ENCODE measurements around the gene PCED1A.

PCED1A gene

DNA sequence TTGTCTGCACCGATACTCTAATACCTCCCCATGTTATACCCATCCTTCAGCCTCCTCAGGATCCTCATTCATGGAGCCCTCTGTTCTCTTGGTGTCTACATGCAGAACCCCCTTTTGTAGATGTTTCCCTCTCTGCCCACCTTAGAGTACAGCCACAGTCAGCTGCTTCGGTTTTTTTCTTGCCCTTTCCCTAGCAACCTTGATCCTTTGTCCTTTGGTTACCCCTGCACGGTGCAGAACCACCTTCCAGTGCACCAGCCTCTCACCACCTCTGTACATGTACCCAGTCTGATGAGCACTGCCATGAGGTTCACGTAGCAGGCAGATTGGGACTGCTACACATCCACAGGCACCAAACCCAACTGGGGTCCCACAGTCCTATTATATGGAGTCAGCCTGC lies 7.3 kb upstream of the PCED1A start:
- H3K4me3 ChIP-seq = no peak overlapping the region
- no peak overlapping the region for H3K27ac ChIP-seq
- TF ChIP-seq, protein P1, sequence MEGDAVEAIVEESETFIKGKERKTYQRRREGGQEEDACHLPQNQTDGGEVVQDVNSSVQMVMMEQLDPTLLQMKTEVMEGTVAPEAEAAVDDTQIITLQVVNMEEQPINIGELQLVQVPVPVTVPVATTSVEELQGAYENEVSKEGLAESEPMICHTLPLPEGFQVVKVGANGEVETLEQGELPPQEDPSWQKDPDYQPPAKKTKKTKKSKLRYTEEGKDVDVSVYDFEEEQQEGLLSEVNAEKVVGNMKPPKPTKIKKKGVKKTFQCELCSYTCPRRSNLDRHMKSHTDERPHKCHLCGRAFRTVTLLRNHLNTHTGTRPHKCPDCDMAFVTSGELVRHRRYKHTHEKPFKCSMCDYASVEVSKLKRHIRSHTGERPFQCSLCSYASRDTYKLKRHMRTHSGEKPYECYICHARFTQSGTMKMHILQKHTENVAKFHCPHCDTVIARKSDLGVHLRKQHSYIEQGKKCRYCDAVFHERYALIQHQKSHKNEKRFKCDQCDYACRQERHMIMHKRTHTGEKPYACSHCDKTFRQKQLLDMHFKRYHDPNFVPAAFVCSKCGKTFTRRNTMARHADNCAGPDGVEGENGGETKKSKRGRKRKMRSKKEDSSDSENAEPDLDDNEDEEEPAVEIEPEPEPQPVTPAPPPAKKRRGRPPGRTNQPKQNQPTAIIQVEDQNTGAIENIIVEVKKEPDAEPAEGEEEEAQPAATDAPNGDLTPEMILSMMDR (IDR thresholded peaks at IDR 0.05) = no peak
- peak; percentile 12 for DNase-seq (ENCODE audit: low spot score)

DNA sequence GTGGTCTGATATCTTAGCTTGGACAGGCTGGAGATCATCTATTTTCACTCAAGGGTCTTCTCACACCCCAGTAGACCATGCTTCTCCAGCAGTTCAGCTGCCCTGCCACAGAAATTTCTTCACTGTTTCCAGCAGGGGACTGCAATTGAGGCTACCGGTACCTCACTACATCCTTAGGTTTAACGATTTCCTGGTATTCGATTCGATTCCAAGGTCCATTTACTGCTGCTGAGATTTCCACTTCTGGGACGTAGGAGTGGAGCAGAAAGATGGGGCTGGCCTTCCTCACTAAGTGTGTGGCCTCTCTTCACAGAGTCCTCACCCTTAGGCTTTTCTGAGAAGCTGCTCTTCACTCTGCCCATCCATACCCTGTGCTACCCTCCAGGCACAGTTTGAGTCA lies 6.2 kb upstream of the PCED1A start:
- TF ChIP-seq, protein P1 (IDR thresholded peaks at IDR 0.05) = no peak
- Histone ChIP-seq H3K4me3 (no peak overlapping the region), H3K27ac (no peak overlapping the region)
- peak; percentile 16 for DNase-seq (ENCODE audit: low spot score)

DNA sequence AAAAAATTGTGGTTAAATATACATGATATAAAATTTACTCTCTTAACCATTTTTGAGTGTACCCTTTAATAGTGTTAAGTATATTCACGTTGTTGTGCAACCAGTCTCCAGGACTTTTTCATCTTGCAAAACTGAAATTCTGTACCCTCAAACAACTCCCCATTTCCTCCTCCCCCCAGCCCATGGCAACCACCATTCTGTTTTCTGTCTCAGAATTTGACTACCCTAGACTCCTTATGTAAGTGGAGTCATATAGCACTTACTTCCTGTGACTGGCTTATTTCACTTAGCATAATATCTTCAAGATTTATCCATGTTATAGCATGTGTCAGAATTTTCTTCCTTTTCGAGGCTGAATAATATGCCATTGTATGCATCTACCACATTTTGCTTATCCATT lies 5.2 kb upstream of the PCED1A start:
- TF ChIP-seq, protein P1 (IDR thresholded peaks at IDR 0.05) = no peak
- no peak overlapping the region for H3K27ac ChIP-seq
- no peak overlapping the region for H3K4me3 ChIP-seq
- peak; percentile 1 for DNase-seq (ENCODE audit: low spot score)

DNA sequence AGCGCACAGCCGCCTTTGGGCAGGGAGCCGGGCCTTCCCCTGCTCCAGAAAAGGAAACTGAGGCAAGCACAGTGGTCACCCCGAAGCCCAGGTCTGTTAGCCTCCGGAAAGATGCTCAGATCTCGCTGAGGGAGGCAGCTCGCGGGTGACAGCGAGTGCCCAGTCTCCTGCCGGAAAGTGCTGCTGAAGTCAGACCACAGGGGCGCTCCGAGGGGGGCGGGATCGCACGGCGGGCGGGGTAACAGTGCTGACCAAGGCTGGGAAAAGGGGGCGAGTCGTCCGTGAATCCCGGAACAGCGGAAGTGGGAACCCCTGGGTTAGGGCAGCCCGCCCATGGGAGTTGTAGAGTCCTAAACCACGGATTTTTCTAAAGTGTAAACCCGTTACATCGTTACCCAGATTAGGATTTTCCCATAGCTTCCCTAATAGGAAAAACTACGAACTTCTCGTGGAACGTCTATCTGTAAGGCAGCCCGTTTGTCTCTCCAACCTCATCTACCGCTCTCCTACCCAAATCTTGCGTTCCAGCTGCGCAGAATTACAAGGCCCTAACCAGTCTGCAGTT lies 594 bp upstream of the PCED1A start:
- H3K4me3 ChIP-seq = peak overlapping the region; percentile 84
- DNase-seq (ENCODE audit: low spot score) = peak; percentile 88
- peak overlapping the region; percentile 83 to 87 for H3K27ac ChIP-seq
- TF ChIP-seq, protein P1 (IDR thresholded peaks at IDR 0.05) = no peak

DNA sequence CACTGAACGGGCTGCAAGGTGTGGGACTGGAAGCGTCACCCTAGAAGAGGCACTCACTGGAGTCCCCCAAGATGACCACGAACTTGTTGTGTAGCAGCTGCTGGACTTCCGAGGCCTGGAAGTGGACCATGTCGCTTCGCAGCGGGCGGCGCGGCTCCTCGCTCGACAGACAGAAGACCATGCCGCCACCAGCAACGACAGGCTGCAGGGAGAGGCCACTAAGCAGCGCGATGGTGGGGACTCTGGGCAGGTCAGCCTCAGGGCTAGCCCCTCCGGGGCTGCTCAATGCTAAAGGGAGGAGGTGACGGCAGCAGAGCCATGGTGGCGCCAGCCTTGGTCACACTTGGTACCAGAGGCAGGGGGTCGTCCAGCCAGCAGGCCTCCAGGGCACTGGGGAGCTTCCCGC lies 720 bp downstream of the PCED1A start:
- TF ChIP-seq, protein P1 (IDR thresholded peaks at IDR 0.05) = no peak
- no peak for DNase-seq (ENCODE audit: low spot score)
- Histone ChIP-seq H3K4me3 (peak overlapping the region; percentile 84), H3K27ac (peak overlapping the region in 1 of 2 donors; percentile 87)

DNA sequence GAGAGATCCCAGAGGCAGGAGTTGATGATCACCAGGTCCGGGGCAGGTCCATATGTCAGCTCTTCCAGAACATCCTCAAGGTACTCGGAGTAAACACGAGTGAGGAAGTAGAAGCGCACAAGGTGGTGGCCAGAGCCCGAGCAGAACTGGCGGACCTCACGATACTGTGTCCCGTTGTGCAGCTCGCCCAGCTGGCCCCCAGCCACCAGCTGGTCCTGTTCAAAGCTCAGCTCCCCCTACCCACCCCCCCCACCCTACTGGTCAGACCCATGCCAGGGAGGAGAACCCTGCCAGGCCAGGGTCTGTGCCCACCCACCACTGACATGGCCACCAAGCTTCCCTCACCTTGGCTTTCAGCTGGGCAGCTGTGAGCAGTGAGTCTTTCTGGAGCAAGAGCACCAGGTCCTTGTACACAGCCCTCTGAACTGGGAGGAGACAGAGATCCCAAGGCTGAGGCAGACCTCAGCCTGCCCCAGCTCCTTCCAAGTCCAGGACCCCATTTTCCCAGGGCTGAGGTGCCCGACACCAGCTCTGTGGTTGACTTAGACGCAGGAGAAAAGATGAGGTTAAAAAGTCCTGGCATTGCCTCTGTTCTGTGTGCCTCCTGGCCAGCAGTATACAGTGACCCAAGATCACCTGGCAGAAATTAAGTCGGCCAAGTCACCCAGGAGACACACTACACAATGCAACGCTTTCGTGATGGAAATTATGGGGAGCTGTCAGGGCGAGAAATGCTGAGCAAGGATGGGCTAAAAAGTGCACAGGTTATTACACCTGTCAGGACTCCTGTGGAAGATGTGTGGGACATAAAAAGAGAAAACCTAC lies 1.4 kb downstream of the PCED1A start:
- peak overlapping the region; percentile 84 for H3K4me3 ChIP-seq
- no peak overlapping the region for H3K27ac ChIP-seq
- DNase-seq (ENCODE audit: low spot score) = peak; percentile 65
- TF ChIP-seq, protein P1 (IDR thresholded peaks at IDR 0.05) = no peak
